ENCODE results near the gene SDK1. TPM values are rescaled to one million over a fixed set of nuclear protein-coding genes. Genes with fewer than 3 reads are reported as not detected.
A peak's percentile ranks its signal among the peaks of the same experiment; 100 is the strongest.

Gene SDK1
- total RNA-seq, 1 donor: 0.36 TPM

DNA sequence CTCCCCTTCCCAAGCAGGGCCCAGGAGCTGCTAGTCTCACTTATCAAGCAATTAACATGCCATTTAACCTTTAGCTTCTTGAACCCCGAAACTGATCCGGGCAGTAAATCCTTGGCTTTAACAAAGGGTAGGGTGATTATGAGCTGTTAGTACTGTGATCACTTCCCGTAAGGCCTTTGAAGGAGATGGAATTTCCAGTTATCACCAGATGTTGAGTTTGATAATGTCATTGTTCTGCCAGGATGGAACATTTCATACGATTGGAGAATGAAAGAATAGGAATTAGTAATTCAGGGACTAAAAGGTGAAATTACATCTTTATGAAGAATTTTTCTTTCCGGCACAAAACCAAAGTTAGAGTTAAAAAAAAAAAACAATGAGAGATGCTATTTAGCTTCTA is 810.1 kb downstream of the SDK1 start:
- Histone ChIP-seq H4K20me1 (ENCODE audit: insufficient read depth, low read length) (no peaks in the 10 kb centered on the region), H3K4me2 (ENCODE audit: insufficient read depth, low read length) (no peak overlapping the region), H3K4me3 (ENCODE audit: insufficient read depth, low read length) (no peak overlapping the region), H3K27me3 (ENCODE audit: insufficient read depth, low read length) (no peaks in the 10 kb centered on the region), H3K36me3 (ENCODE audit: insufficient read depth, low read length) (no peaks in the 10 kb centered on the region), H3K4me1 (ENCODE audit: insufficient read depth, low read length) (no peaks in the 10 kb centered on the region), H3K27ac (ENCODE audit: low read depth, low read length) (no peak overlapping the region), H2AFZ (ENCODE audit: low read length) (no peak overlapping the region), H3K79me2 (ENCODE audit: insufficient read depth, low read length) (no peaks in the 10 kb centered on the region), H3K9me3 (ENCODE audit: low read depth, low read length) (no peaks in the 10 kb centered on the region)
- DNase-seq (ENCODE audit: insufficient read length, low spot score, missing footprints): peak; percentile 34
- TF ChIP-seq CTCF (IDR thresholded peaks at IDR 0.05; ENCODE audit: extremely low read depth, low read depth, low read length): no peak

GRCh38 chr7:4113271-4113670 is 812.2 kb downstream of the SDK1 start:
- H3K79me2 ChIP-seq (ENCODE audit: insufficient read depth, low read length): no peaks in the 10 kb centered on the region
- H3K4me3 ChIP-seq (ENCODE audit: insufficient read depth, low read length): no peak overlapping the region
- no peak for TF ChIP-seq CTCF (IDR thresholded peaks at IDR 0.05; ENCODE audit: extremely low read depth, low read depth, low read length)
- no peaks in the 10 kb centered on the region for H3K27me3 ChIP-seq (ENCODE audit: insufficient read depth, low read length)
- H3K27ac ChIP-seq (ENCODE audit: low read depth, low read length): no peak overlapping the region
- no peaks in the 10 kb centered on the region for H4K20me1 ChIP-seq (ENCODE audit: insufficient read depth, low read length)
- DNase-seq (ENCODE audit: insufficient read length, low spot score, missing footprints): no peak
- no peaks in the 10 kb centered on the region for H3K36me3 ChIP-seq (ENCODE audit: insufficient read depth, low read length)
- no peak overlapping the region for H2AFZ ChIP-seq (ENCODE audit: low read length)
- no peaks in the 10 kb centered on the region for H3K4me1 ChIP-seq (ENCODE audit: insufficient read depth, low read length)
- no peak overlapping the region for H3K4me2 ChIP-seq (ENCODE audit: insufficient read depth, low read length)
- H3K9me3 ChIP-seq (ENCODE audit: low read depth, low read length): no peaks in the 10 kb centered on the region

- H4K20me1 ChIP-seq (ENCODE audit: insufficient read depth, low read length): no peaks in the 10 kb centered on the region
- no peaks in the 10 kb centered on the region for H3K36me3 ChIP-seq (ENCODE audit: insufficient read depth, low read length)
- H3K27me3 ChIP-seq (ENCODE audit: insufficient read depth, low read length): no peaks in the 10 kb centered on the region
- DNase-seq (ENCODE audit: insufficient read length, low spot score, missing footprints): peak; percentile 43
- TF ChIP-seq CTCF (IDR thresholded peaks at IDR 0.05; ENCODE audit: extremely low read depth, low read depth, low read length): no peak
- H3K4me3 ChIP-seq (ENCODE audit: insufficient read depth, low read length): no peak overlapping the region
- no peak overlapping the region for H2AFZ ChIP-seq (ENCODE audit: low read length)
- H3K4me1 ChIP-seq (ENCODE audit: insufficient read depth, low read length): no peaks in the 10 kb centered on the region
- no peak overlapping the region for H3K4me2 ChIP-seq (ENCODE audit: insufficient read depth, low read length)
- peaks cover 2% of the 10 kb centered on the region for H3K9me3 ChIP-seq (ENCODE audit: low read depth, low read length)
- no peak overlapping the region for H3K27ac ChIP-seq (ENCODE audit: low read depth, low read length)
- H3K79me2 ChIP-seq (ENCODE audit: insufficient read depth, low read length): no peaks in the 10 kb centered on the region
Observed at GRCh38 chr7:4113976-4114375, 812.9 kb downstream of the SDK1 start.

DNA sequence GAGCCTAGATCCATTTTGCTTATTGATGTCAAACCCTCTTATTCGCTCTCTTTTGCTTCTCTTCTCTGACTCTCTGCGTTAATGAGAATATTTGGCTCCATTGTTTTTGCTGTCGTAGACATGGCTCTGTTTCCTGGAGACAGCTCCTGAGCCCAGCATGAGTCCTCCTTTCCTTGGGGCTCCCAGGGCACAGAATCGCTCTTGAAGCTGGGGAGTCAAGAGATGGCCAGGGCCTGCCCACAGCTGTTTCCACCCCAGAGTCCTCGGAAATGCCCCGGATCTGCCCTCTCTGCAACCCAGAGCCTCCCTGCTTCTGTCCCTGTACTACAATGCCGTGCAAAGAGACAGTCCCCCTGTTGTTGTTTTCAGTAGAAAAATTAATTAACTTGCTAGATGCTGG is 814.4 kb downstream of the SDK1 start:
- H3K27me3 ChIP-seq (ENCODE audit: insufficient read depth, low read length): no peaks in the 10 kb centered on the region

More for the DNA sequence above, 814.4 kb downstream of the SDK1 start:
- Histone ChIP-seq H3K79me2 (ENCODE audit: insufficient read depth, low read length) (no peaks in the 10 kb centered on the region), H3K4me3 (ENCODE audit: insufficient read depth, low read length) (no peak overlapping the region), H3K4me2 (ENCODE audit: insufficient read depth, low read length) (no peak overlapping the region), H3K27ac (ENCODE audit: low read depth, low read length) (no peak overlapping the region), H3K4me1 (ENCODE audit: insufficient read depth, low read length) (no peaks in the 10 kb centered on the region), H3K36me3 (ENCODE audit: insufficient read depth, low read length) (no peaks in the 10 kb centered on the region), H2AFZ (ENCODE audit: low read length) (no peak overlapping the region), H3K9me3 (ENCODE audit: low read depth, low read length) (peaks cover 2% of the 10 kb centered on the region), H4K20me1 (ENCODE audit: insufficient read depth, low read length) (no peaks in the 10 kb centered on the region)
- no peak for DNase-seq (ENCODE audit: insufficient read length, low spot score, missing footprints)
- no peak for TF ChIP-seq CTCF (IDR thresholded peaks at IDR 0.05; ENCODE audit: extremely low read depth, low read depth, low read length)

All from osteoblast (primary cell).